H9 (cell line): Measurements from ENCODE around the gene SNX32. TPM values are rescaled to one million over a fixed set of nuclear protein-coding genes. Genes with fewer than 3 reads are reported as not detected.

Source experiments
- DNase-seq: peaks from one replicate; pipeline ENCODE4 v3.0.0-alpha.2; 2017
- H2AFZ ChIP-seq: one replicate; pipeline ENCODE4 v1.6.1; 2013; ENCODE audit warnings: mild to moderate bottlenecking, low read length, control low read depth, moderate library complexity
- H2AK5ac ChIP-seq: 2 replicates; pipeline ENCODE4 v1.6.1; 2013; ENCODE audit warnings: low read length, control low read depth, mixed read lengths; ENCODE audit not compliant: insufficient read length
- H2BK120ac ChIP-seq: one replicate; pipeline ENCODE4 v1.6.1; 2013; ENCODE audit warnings: low read depth, mild to moderate bottlenecking, low read length, control low read depth, inconsistent platforms; ENCODE audit not compliant: poor library complexity, severe bottlenecking
- H2BK12ac ChIP-seq: 2 replicates; pipeline ENCODE4 v1.6.1; 2013; ENCODE audit warnings: low read length, control low read depth, mixed read lengths, low read depth; ENCODE audit not compliant: insufficient read length
- H2BK15ac ChIP-seq: 2 replicates; pipeline ENCODE4 v1.6.1; 2013; ENCODE audit warnings: low read depth, low read length, control low read depth
- H2BK20ac ChIP-seq: one replicate; pipeline ENCODE4 v1.6.1; 2013; ENCODE audit warnings: low read depth, mild to moderate bottlenecking, low read length, control low read depth, inconsistent platforms; ENCODE audit not compliant: poor library complexity, severe bottlenecking
- H2BK5ac ChIP-seq: 2 replicates; pipeline ENCODE4 v1.6.1; 2013; ENCODE audit warnings: low read length, control low read depth, mixed read lengths; ENCODE audit not compliant: insufficient read length
- H3K14ac ChIP-seq: 2 replicates; pipeline ENCODE4 v1.6.1; 2013; ENCODE audit warnings: low read length, control low read depth; ENCODE audit not compliant: insufficient read depth
- H3K18ac ChIP-seq: 2 replicates; pipeline ENCODE4 v1.6.1; 2013; ENCODE audit warnings: low read depth, mild to moderate bottlenecking, mixed read lengths, low read length, control low read depth; ENCODE audit not compliant: insufficient read length
- H3K23ac ChIP-seq: 2 replicates; pipeline ENCODE4 v1.6.1; 2013; ENCODE audit warnings: low read length, control low read depth, mixed read lengths, low read depth; ENCODE audit not compliant: insufficient read length
- H3K23me2 ChIP-seq: 2 replicates; pipeline ENCODE4 v1.6.1; 2013; ENCODE audit warnings: low read depth, mild to moderate bottlenecking, mixed read lengths, low read length, control low read depth; ENCODE audit not compliant: insufficient read length, poor library complexity, severe bottlenecking
- H3K27ac ChIP-seq: 2 replicates; pipeline ENCODE4 v1.5.1; 2013; ENCODE audit warnings: low read length, control low read depth, mixed read lengths, low read depth; ENCODE audit not compliant: insufficient read length
- H3K27me3 ChIP-seq: 2 replicates; pipeline ENCODE4 v1.6.1; 2013; ENCODE audit warnings: low read length, control low read depth, inconsistent platforms; ENCODE audit not compliant: insufficient read depth
- H3K4ac ChIP-seq: 2 replicates; pipeline ENCODE4 v1.6.1; 2013; ENCODE audit warnings: low read depth, mild to moderate bottlenecking, control low read depth, inconsistent platforms, low read length, moderate library complexity
- H3K4me1 ChIP-seq: 2 replicates; pipeline ENCODE4 v1.6.1; 2013; ENCODE audit warnings: low read length, control low read depth, inconsistent platforms; ENCODE audit not compliant: insufficient read depth
- H3K4me2 ChIP-seq: 2 replicates; pipeline ENCODE4 v1.6.1; 2013; ENCODE audit warnings: low read length, control low read depth, mixed read lengths; ENCODE audit not compliant: insufficient read length, insufficient read depth
- H3K56ac ChIP-seq: 2 replicates; pipeline ENCODE4 v1.6.1; 2013; ENCODE audit warnings: low read depth, mild to moderate bottlenecking, mixed read lengths, low read length, control low read depth; ENCODE audit not compliant: insufficient read length
- H3K79me1 ChIP-seq: 2 replicates; pipeline ENCODE4 v1.6.1; 2013; ENCODE audit warnings: low read depth, mild to moderate bottlenecking, moderate library complexity, low read length, control low read depth, inconsistent platforms; ENCODE audit not compliant: insufficient read depth, poor library complexity, severe bottlenecking
- H3K79me2 ChIP-seq: 2 replicates; pipeline ENCODE4 v1.6.1; 2013; ENCODE audit warnings: low read length, control low read depth, inconsistent platforms; ENCODE audit not compliant: insufficient read depth
- H3K9ac ChIP-seq: 2 replicates; pipeline ENCODE4 v1.6.1; 2013; ENCODE audit warnings: low read length, control low read depth, mixed read lengths; ENCODE audit not compliant: insufficient read length; ENCODE audit errors: extremely low read depth
- H3K9me3 ChIP-seq: one replicate; pipeline ENCODE4 v1.6.1; 2013; ENCODE audit warnings: low read depth, low read length, inconsistent platforms; ENCODE audit not compliant: control insufficient read depth
- H3T11ph ChIP-seq: one replicate; pipeline ENCODE4 v1.6.1; 2013; ENCODE audit warnings: mild to moderate bottlenecking, low read length, control low read depth, inconsistent platforms
- H4K20me1 ChIP-seq: one replicate; pipeline ENCODE4 v1.6.1; 2013; ENCODE audit not compliant: control insufficient read depth, insufficient read length, insufficient read depth
- H4K5ac ChIP-seq: 2 replicates; pipeline ENCODE4 v1.6.1; 2013; ENCODE audit warnings: low read depth, mild to moderate bottlenecking, mixed read lengths, low read length, control low read depth; ENCODE audit not compliant: insufficient read length
- H4K8ac ChIP-seq: replicated peaks from 2 replicates; pipeline ENCODE4 v1.6.1; 2013; ENCODE audit warnings: low read length, control low read depth, mixed read lengths, low read depth; ENCODE audit not compliant: insufficient read length
- H4K91ac ChIP-seq: 2 replicates; pipeline ENCODE4 v1.6.1; 2013; ENCODE audit warnings: low read depth, mild to moderate bottlenecking, moderate library complexity, mixed read lengths, low read length, control low read depth; ENCODE audit not compliant: insufficient read length
- H3K27ac Mint-ChIP-seq, 3 experiments: 2 replicates in 2 of 3; 3 replicates in 1 of 3; pipeline ENCODE4 v1.8.0; 2020 to 2021; ENCODE audit warnings: mixed read lengths in 3 of 3, mild to moderate bottlenecking in 1 of 3, moderate library complexity in 1 of 3
- H3K27me3 Mint-ChIP-seq: 2 replicates; pipeline ENCODE4 v1.8.0; 2021; ENCODE audit warnings: low read depth, mild to moderate bottlenecking, moderate library complexity, mixed read lengths
- H3K36me3 Mint-ChIP-seq, 3 experiments: 2 replicates in 2 of 3; 3 replicates in 1 of 3; pipeline ENCODE4 v1.8.0; 2020 to 2021; ENCODE audit warnings: low read depth in 3 of 3, mixed read lengths in 3 of 3; ENCODE audit not compliant: insufficient read depth in 1 of 3
- H3K4me1 Mint-ChIP-seq, 2 experiments: 2 replicates each; pipeline ENCODE4 v1.8.0; 2020; ENCODE audit warnings: mixed read lengths in 2 of 2
- H3K4me3 Mint-ChIP-seq, 2 experiments: 2 replicates in 1 of 2; 3 replicates in 1 of 2; pipeline ENCODE4 v1.8.0; 2020 to 2021; ENCODE audit warnings: mild to moderate bottlenecking in 2 of 2, mixed read lengths in 2 of 2, moderate library complexity in 1 of 2
- H3K9me3 Mint-ChIP-seq, 2 experiments: 2 replicates in 1 of 2; 3 replicates in 1 of 2; pipeline ENCODE4 v1.8.0; 2020; ENCODE audit warnings: mild to moderate bottlenecking in 2 of 2, mixed read lengths in 2 of 2, moderate library complexity in 1 of 2
- WGBS: extraction: QIAGEN DNeasy Blood & Tissue Kit; methylation state at CpG from one replicate; pipeline ENCODE4 v1.1.7; 2013; ENCODE audit warnings: missing lambda C conversion rate, low lambda C conversion rate, mixed read lengths; ENCODE audit not compliant: insufficient read length; ENCODE audit errors: extremely low coverage; 5-methylcytosine and 5-hydroxymethylcytosine counted together
- total RNA-seq: library from RNA; stranded (reverse); gene quantifications from 2 replicates; pipeline ENCODE4 v1.2.1, GENCODE V29; 2021
- TF ChIP-seq, protein P1 (sequence below): fragments of 200-600 bp; sonication (generic); conservative IDR thresholded peaks from 3 replicates; pipeline ENCODE4 v1.8.0; 2021; ENCODE audit warnings: antibody characterized with exemption, mild to moderate bottlenecking

SNX32 gene
- total RNA-seq, 1 experiment from 2014 or later = 1.2 TPM

DNA sequence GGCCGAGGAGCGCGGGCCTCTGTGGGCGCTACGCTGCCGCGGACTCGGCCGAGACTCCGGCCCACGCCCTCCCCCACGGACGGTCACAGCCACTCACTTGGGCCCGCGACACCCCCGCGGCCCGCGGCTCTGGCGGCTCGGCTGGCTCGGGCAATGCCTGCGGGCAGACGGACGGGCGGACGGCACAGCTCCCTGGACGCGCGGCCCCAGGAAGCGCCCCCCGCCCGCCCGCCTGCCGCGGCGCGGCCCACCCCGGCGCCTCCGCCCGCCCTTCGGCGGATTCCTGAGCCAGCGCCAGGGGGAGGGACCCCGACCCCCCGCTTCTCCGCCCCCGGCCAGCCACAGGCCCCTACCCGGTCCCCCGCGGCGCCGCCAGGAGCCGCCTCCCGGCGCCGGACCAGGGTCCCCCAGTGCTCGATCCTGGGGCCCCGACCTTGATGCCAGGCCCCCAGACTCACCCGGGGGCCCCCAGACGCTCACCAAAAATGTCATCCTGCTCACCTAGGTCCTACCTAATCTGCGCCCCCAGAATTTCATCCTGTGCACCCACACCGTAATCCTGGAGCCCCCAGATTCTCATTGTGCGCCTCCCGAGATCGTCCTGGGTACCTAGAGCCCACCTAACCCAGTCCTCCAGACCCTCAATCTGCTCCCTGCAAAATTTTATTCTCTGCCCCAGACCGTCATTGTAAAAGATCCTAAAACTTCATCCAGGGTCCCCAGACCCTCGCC, 39.0 kb downstream of the SNX32 start, which contains the start of gene EFEMP2:
TSS of gene EFEMP2 (minus strand) at position 215 of the 732 bp plus-strand sequence. CDS start 446 bp downstream, outside the sequence.
- Histone ChIP-seq H2BK15ac (no peak within 1 kb of the TSS), H4K8ac (no peak within 1 kb of the TSS), H2BK120ac (no peak within 1 kb of the TSS), H4K20me1 (no peaks in the 10 kb centered on the region), H3K4me2 (peak within 1 kb of the TSS; percentile 91), H2AK5ac (no peak within 1 kb of the TSS), H2BK12ac (no peak within 1 kb of the TSS), H3K27me3 (peaks cover 3% of the 10 kb centered on the region; the same call in 1 of the 2 replicates), H2AFZ (no peak within 1 kb of the TSS), H3K18ac (peak within 1 kb of the TSS; percentile 36), H2BK5ac (no peak within 1 kb of the TSS), H3K23me2 (peaks cover 8% of the 10 kb centered on the region), H3K9ac (no peak within 1 kb of the TSS), H3K9me3 (no peaks in the 10 kb centered on the region), H3K79me1 (no peaks in the 10 kb centered on the region), H3K56ac (no peak within 1 kb of the TSS), H3T11ph (no peak within 1 kb of the TSS), H3K79me2 (no peaks in the 10 kb centered on the region), H2BK20ac (no peak within 1 kb of the TSS), H4K91ac (no peak within 1 kb of the TSS), H3K4ac (no peak within 1 kb of the TSS), H3K14ac (no peak within 1 kb of the TSS), H3K27ac (no peak within 1 kb of the TSS), H4K5ac (no peak within 1 kb of the TSS), H3K4me1 (no peaks in the 10 kb centered on the region), H3K23ac (no peak within 1 kb of the TSS)
- Mint-ChIP-seq H3K27ac (peak within 1 kb of the TSS in 1 of 3 experiments; percentile 45; a peak in 3 of 7 replicates), H3K9me3 (no peaks in the 10 kb centered on the region; a peak in 2 of 5 replicates), H3K4me3 (peak within 1 kb of the TSS; percentile 76 to 90), H3K36me3 (no peaks in the 10 kb centered on the region), H3K27me3 (peaks cover 17% of the 10 kb centered on the region), H3K4me1 (peaks cover 10 to 11% of the 10 kb centered on the region in 2 experiments)
- no CpG with 5 or more reads among the region's 69 CpGs for WGBS
- TF ChIP-seq, protein P1, sequence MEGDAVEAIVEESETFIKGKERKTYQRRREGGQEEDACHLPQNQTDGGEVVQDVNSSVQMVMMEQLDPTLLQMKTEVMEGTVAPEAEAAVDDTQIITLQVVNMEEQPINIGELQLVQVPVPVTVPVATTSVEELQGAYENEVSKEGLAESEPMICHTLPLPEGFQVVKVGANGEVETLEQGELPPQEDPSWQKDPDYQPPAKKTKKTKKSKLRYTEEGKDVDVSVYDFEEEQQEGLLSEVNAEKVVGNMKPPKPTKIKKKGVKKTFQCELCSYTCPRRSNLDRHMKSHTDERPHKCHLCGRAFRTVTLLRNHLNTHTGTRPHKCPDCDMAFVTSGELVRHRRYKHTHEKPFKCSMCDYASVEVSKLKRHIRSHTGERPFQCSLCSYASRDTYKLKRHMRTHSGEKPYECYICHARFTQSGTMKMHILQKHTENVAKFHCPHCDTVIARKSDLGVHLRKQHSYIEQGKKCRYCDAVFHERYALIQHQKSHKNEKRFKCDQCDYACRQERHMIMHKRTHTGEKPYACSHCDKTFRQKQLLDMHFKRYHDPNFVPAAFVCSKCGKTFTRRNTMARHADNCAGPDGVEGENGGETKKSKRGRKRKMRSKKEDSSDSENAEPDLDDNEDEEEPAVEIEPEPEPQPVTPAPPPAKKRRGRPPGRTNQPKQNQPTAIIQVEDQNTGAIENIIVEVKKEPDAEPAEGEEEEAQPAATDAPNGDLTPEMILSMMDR = no peak
- DNase-seq = no peak
